GM10847 (cell line): ENCODE data around the gene C3orf20.

Experiments used
- POLR2A ChIP-seq: IDR thresholded peaks from 2 replicates; pipeline ENCODE4 v1.6.1; 2011; ENCODE audit not compliant: insufficient read length; ENCODE audit errors: extremely low read depth

The C3orf20 gene

GRCh38 chr3:14811684-14812083, 136.7 kb downstream of the C3orf20 start:
- TF ChIP-seq POLR2A = no peak

- TF ChIP-seq POLR2A = no peak
These were observed 137.4 kb downstream of the C3orf20 start for GRCh38 chr3:14812196-14812790.

DNA sequence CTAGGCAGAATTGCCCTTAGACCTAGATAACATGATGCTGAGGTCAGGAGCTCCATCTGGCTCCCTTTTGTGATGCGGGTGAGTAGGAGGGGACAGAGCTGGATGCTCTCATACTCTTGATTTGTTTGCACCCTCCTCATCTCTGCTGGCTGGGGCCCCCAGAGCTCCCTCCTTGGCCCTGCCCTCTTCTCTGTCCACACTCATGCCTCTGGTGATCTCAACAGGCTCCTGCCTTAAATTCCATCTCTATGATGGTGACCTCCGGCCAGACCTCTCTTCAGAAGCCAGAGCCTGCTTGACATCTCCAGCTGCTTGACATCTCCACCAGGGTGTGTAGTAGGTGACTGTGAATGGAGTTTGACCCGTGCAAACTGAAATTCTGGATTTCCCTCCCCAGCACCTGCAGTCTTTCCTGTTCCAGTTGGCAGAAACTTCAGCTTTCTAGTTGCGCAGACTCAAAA, 139.5 kb downstream of the C3orf20 start:
- TF ChIP-seq POLR2A = no peak

GRCh38 chr3:14816359-14816758, 141.4 kb downstream of the C3orf20 start:
- no peak for TF ChIP-seq POLR2A

GRCh38 chr3:14818804-14819500, 144.0 kb downstream of the C3orf20 start, which contains the start of gene FGD5:
TSS of gene FGD5 (plus strand) at chr3:14818962. CDS start at chr3:14819072, 110 bp downstream.
- no peak for TF ChIP-seq POLR2A

DNA sequence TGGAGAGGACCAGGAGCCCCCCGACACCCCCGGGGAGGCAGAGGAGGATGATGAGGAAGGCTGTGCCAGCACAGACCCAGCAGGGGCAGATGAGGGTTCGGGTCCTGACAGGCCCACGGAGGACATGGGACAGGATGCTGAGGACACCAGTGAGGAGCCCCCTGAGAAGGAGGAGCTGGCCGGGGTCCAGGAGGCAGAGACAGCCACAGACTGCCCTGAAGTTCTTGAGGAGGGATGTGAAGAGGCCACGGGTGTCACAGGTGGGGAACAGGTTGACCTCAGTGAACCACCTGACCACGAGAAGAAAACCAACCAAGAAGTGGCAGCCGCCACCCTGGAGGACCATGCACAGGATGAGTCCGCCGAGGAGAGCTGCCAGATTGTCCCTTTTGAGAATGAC, 144.7 kb downstream of the C3orf20 start:
- TF ChIP-seq POLR2A = no peak

GRCh38 chr3:14820156-14820555, 145.2 kb downstream of the C3orf20 start:
- no peak for TF ChIP-seq POLR2A

DNA sequence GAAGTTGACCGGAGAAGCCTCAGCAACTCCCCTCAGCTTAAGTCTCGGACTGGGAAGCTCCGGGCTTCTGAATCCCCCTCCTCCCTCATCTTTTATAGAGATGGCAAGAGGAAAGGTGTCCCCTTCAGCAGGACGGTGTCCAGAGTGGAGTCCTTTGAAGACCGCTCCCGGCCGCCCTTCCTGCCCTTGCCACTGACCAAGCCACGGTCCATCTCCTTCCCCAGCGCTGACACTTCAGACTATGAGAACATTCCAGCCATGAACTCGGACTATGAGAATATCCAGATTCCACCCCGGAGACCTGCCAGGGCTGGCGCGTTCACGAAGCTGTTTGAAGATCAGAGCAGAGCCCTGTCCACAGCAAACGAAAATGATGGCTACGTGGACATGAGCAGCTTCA, 146.2 kb downstream of the C3orf20 start:
- no peak for TF ChIP-seq POLR2A

DNA sequence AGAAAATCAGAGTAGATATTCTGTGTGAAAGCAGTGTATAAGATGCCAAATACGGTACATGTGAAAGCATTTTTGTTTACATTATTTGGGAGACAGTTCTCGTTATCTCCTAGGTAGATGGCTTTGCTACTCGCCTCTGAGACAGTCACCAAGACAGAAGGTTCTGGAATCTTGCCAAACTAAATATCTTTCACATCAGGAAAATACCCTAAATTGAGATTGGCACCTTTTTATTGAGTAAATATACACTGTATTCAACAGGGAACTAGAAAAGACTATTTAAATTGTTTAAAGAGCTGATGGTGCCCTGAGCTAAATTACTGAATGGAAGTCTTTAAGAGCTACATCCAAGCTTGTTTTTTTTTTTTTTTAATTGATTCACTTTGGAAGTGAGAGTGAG, 147.2 kb downstream of the C3orf20 start:
- no peak for TF ChIP-seq POLR2A
